HG02642 (cell line): Measurements from ENCODE around the gene OCA2.
"Not testable (repeated sequence)": the region's sequence is repeated elsewhere in the genome, so short reads cannot be mapped to it uniquely, and the experiment has no call there.

ENCODE experiments used
- ATAC-seq: cut with Tn5 transposase; IDR thresholded peaks from one replicate; pipeline ENCODE4 v1.9.1; 2021; ENCODE audit warnings: mild to moderate bottlenecking; ENCODE audit not compliant: unreplicated experiment, poor library complexity

Gene OCA2

DNA sequence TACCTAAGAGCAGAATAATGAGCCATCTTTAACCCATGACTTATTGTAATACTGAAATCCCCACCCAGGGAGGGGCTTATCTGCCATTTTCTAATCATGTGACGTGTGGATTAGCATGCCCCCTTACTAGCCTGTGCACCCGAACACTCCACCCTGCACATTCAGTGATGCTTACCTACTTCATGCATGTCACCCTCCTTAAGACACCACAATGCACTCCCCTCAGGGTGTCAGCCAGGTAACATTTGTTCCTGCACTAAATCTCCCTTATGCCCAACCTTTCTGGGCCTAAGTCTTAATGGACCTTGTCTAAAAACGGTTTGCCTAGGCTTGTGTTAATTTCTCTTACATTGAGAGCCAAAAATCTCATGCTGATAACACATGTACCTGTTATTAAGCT is 336.6 kb downstream of the OCA2 start:
- no peak for ATAC-seq

GRCh38 chr15:27757052-27757451 is 342.1 kb downstream of the OCA2 start:
- ATAC-seq = no peak

GRCh38 chr15:27752691-27753090 is 346.4 kb downstream of the OCA2 start:
- no peak for ATAC-seq

GRCh38 chr15:27747997-27748396 is 351.1 kb downstream of the OCA2 start:
- no peak for ATAC-seq

DNA sequence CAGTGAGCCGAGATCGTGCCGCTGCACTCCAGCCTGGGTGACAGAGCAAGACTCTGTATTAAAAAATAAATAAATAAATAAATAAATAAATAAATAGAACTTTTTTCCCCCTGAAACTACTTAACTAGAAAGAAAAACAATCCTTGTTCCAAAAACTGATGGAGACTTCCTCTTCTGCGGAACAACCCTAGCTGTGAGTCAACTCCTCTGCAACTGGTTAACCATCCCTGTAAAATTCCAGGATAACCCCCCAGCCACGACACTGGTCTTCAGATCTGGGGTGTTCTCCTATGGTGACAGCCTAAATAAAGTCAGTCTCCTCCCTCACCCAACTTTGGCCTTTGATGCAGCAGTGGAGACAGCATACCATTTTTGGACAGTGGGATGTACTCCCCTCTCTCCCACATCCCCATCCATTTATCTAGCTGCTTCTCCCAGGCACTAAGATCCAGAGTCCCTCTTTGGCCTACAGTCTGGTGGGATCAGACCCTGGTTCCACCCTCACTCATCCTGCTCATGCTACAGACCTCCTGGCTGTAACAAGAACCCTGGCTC is 352.6 kb downstream of the OCA2 start:
- ATAC-seq = no peak

DNA sequence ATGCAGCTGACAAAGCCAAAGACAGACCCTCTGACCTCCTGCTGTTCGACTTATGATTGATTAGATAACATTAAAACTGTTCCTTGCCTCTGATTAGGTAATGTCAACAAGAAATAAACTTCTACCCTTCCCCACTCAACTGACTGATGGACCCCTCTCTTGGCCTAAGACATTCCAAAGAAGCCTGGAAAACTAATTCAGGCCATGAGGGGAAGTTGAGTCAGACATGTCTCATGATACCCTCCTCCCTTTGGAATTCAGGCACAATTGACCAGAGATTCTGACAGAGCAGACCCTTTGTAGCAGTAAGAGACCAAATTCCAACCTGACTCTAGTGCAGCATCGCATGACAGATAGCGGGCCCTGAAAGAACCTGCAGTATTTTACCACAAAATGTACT is 354.5 kb downstream of the OCA2 start:
- no peak for ATAC-seq

- ATAC-seq = no peak
Observed at GRCh38 chr15:27743638-27744037, 355.5 kb downstream of the OCA2 start.

DNA sequence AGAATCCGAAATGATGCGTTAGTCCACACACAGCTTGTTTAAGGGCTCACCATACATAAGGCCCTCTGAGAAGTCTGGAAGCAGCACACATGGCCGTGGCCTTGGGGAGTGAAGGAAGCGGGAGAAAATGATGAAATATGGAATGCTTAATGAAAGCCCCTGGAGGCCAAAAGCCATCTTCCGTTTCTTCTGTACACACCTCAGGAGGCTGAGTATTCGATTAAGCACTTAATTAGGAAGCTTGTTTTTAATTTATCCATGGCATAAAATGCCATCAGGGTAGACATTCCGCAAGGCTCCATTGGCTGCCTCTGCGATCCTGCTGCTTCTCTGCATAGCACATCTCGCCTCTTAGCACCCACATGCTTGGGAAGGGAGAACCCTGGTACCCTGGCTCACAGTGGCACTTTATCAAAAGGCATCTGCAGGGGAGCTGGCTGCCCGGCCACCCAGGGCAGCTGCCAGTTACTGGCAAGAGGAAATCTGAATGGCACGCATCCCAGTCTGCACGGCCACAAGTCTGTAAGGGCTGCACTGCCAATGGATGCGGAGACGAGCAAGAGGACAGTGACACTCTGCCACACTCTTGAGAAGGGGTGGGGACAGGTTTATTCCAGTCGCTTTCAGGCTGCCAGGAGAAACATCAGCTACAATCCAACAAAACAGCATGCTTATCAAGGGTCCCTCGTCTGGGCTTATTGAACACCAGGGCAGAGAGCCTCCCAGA is 356.2 kb downstream of the OCA2 start:
- ATAC-seq = no peak

DNA sequence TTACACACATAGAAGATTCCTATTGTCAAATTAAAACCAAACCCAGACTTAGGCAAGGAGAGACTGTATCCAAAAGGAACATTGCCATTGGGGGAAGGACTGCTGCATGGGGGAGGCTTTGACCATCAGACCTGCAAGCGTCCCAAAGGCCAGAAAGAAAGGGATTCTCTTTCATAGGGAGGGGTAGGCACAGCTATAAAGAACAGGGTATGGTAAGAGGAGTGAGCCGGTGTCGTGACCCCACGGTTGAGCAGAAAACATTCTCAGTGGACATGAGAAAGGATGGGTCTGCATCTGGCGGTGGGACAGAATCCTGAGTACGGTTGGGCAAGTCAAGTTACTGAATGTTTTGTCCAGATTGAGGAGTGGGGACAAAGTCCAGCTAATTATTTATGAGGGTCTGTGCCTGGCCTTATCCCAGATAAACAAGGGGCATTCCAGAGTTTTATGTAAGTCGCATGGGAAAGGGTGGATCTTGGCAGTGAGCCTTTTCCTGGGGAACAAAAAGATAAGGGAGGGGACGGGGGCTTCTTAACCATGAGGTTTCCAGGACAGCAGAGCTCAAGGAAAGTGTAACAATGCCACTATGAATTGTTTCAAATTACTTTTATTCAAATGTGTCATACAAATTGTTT is 357.8 kb downstream of the OCA2 start:
- ATAC-seq = no peak

DNA sequence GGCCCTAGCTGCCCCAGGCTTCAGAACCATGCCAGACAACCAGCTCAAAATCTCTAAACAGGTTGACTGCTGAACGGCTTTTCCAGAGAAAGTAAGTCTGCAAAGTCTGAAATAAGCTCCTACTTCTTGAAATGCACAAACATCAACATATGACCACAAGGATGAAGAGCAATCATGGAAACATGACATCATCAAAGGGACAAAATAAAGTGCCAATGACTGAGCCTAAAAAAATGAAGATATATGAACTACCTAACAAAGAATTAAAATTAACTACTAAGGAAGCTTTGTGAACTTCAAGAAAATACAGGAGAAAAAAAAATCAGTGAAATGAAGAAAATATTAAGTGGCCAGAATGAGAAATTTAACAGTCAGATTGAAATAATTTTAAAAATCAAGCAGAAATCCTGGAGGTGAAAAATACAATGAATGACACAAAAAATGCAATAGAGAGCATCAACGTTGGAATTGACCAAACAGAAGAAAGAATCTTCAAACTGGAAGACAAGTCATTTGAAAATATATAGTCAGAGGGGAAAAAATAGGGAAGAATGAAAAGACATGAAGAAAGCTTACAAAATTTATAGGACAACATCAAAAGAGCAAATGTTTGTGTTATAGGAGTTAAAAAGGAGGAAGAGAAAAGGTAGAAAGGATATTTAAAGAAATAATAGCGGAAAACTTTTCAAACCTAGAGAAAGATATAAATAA is 364.2 kb downstream of the OCA2 start:
- no peak for ATAC-seq

DNA sequence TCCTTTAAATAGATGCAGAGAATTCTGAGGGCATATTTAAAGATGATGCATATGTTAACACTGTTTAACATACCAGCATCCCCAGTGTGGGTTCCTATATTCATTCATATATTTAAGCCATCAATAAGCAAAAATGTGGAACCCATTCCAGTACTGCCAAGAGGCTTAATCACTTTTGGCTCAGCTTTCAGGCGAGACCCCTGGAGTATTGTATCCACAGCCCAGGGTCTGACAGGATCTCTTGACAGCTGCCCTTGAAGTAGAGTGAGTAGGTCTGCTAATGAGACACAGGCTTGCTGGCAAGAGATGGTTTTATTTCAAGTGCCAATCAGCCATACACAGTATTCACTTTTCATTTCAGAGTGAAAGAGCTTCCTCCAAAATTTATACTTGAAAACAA is 367.3 kb downstream of the OCA2 start:
- ATAC-seq = no peak

DNA sequence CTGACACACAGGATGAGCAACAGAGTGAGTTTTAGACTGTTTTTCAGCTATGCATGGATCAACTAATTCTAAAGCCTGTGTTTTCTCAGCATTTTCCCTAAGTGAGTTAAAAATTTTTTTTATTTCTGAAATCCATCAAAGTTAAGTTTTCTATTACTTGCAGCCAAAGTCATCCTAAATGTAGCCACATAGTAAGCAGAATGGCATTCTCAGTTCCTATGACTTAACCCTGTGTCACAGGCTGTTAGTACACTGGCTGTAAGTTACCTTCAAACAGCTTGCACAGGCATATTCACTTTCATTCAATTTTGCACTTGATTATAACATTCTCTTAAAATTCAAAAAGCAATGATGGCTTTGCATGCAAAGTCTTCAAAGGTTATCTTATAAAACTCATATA is 368.2 kb downstream of the OCA2 start:
- no peak for ATAC-seq

DNA sequence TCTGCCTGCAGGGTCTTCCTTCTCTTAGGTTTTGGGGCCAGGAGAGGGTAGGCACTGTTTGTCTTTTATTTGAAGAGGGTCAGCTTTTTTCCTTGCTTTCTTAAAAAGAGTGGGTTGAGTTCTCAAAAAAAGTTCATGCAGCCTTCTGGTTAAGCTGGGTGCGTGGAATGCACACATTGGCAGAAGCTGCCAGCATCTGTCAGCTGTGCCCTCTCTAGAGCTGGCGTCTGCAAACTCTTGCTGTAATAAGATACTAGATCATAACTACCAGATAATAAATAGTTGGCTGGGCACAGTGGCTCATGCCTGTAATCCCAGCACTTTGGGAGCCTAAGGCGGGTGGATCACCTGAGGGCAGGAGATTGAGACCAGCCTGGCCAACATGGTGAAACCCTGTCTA is 373.4 kb downstream of the OCA2 start:
- no peak for ATAC-seq

GRCh38 chr15:27723821-27724220 is 375.3 kb downstream of the OCA2 start:
- ATAC-seq = no peak

GRCh38 chr15:27722102-27722501 is 377.0 kb downstream of the OCA2 start:
- no peak for ATAC-seq

DNA sequence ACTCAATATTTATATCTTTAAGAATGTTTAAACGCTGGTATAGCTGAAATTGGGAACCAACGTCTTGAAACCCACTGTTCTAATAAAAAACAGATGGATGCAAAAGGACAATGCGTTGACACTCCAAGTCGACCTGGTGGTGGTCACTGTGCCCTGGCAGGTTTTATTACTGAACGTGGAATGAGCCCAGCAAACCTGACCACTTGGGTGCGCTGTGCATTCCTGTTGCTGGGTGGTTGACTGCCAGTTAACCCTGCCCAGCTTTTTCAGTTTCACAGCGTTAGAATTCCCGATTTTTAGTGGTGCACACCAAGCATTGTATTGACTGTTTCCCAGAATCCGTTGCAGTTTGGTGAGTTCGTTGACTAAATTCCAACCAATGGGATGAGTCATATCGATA is 384.4 kb downstream of the OCA2 start:
- ATAC-seq = no peak

DNA sequence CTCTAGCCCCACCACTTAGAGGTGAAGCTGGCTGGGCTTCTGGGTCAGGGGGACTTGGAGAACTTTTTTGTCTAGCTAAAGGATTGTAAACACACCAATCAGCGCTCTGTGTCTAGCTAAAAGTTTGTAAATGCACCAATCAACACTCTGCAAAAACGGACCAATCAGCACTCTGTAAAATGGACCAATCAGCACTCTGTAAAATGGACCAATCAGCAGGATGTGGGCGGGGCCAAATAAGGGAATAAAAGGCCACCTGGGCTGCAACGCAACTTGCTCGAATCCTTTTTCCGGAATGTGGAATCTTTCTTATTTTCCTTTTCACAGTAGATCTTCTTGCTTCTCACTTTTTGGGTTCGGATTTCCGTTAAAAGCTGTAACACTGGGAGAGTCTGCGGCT is 385.3 kb downstream of the OCA2 start:
- ATAC-seq = not testable (repeated sequence)

DNA sequence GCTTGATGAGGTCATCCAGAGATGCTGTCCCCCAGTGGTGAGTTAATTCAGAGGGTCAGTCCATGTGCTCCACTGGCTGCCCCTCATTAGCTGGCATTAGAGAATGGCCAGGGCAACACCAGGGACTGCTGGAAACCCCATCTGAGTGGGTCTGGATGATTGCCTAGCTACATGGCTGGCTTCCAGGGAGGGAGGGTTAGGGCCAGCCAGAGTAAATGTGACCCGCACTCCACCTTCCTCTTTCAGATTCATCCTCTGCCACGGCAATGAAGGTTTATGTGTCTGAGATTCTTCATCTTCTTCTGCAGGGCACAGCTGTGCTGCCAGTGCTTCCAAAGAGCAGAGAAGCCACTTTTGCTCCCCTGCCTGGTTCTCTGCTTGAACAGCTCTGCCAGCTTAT is 391.9 kb downstream of the OCA2 start:
- no peak for ATAC-seq

- no peak for ATAC-seq
Observed at GRCh38 chr15:27706300-27706699, 392.8 kb downstream of the OCA2 start.

DNA sequence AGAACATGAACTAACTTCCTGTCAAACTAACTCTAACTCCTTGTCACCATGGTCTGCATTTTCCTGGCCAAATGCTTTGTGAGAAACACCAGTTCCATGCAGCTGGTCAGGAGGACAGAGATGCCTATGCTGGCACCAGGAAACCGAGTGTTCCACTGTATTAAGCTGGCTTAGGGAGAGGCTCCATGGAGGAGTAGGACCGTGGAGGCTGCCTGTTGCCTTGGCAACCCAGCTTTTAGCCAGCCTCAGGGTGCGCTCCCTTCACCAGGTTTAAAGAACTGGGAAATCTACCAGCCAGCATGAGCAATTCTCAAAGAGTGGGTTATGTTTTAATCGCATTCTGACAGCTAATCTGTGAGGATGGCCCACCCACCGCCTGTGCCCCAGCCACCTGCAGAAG is 394.1 kb downstream of the OCA2 start:
- no peak for ATAC-seq
